GM21619 (cell line): ENCODE measurements around the gene LRCOL1.
"Not testable (repeated sequence)": the region's sequence is repeated elsewhere in the genome, so short reads cannot be mapped to it uniquely, and the experiment has no call there.

Experiments used
- ATAC-seq: cut with Tn5 transposase; IDR thresholded peaks from one replicate; pipeline ENCODE4 v1.9.1; 2021; ENCODE audit not compliant: unreplicated experiment

The LRCOL1 gene

GRCh38 chr12:132602572-132603239 lies 7.7 kb downstream of the LRCOL1 start:
- ATAC-seq = no peak

DNA sequence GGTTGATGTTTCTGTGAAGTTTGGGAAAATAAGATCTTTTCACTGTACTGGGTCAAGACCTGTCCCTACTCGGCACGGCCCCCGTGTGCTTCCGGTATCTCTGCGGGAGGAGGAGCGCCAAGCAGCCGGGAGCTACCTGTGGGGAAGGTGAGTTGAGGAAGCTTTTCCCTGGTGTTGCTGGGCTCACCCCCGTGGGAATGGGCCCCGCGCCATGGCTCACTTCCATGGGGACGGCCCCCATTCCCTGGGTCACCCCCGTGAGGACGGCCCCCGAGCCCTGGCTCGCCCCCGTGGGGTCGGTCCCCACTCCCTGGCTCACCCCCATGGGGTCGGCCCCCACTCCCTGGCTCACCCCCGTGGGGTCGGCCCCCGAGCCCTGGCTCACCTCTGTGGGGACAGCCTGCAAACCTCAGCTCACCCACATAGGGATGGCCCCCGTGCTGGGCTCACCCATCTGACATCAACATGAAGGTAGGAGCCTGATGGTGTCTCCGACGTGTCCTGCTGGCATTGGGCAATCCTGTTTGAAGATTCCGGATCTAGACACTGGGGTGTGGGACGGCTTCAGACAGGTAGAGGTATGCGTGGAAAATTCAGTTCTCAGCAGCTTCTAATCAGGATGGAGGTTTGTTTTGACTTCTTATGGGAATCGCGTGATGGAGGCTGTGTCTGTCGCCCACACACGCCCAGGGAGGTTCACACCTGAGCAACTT lies 9.1 kb downstream of the LRCOL1 start:
- ATAC-seq = no peak

- ATAC-seq = no peak
Observed at GRCh38 chr12:132600048-132601032, 10.0 kb downstream of the LRCOL1 start.

- ATAC-seq = not testable (repeated sequence)
Observed at GRCh38 chr12:132599502-132599901, 10.9 kb downstream of the LRCOL1 start.

GRCh38 chr12:132597333-132598316 lies 12.8 kb downstream of the LRCOL1 start:
- ATAC-seq = no peak

- ATAC-seq = no peak
Observed at GRCh38 chr12:132596016-132596415, 14.4 kb downstream of the LRCOL1 start.

- ATAC-seq = no peak
Observed at GRCh38 chr12:132595183-132595582, 15.2 kb downstream of the LRCOL1 start.

GRCh38 chr12:132593938-132594358 lies 16.4 kb downstream of the LRCOL1 start:
- peak; percentile 71 for ATAC-seq

- ATAC-seq = no peak
Observed at GRCh38 chr12:132593521-132593920, 16.9 kb downstream of the LRCOL1 start.

GRCh38 chr12:132593071-132593470 lies 17.3 kb downstream of the LRCOL1 start:
- ATAC-seq = no peak

- no peak for ATAC-seq
Observed at GRCh38 chr12:132592282-132592970, 18.0 kb downstream of the LRCOL1 start.

- no peak for ATAC-seq
Observed at GRCh38 chr12:132591107-132591935, 19.1 kb downstream of the LRCOL1 start.

DNA sequence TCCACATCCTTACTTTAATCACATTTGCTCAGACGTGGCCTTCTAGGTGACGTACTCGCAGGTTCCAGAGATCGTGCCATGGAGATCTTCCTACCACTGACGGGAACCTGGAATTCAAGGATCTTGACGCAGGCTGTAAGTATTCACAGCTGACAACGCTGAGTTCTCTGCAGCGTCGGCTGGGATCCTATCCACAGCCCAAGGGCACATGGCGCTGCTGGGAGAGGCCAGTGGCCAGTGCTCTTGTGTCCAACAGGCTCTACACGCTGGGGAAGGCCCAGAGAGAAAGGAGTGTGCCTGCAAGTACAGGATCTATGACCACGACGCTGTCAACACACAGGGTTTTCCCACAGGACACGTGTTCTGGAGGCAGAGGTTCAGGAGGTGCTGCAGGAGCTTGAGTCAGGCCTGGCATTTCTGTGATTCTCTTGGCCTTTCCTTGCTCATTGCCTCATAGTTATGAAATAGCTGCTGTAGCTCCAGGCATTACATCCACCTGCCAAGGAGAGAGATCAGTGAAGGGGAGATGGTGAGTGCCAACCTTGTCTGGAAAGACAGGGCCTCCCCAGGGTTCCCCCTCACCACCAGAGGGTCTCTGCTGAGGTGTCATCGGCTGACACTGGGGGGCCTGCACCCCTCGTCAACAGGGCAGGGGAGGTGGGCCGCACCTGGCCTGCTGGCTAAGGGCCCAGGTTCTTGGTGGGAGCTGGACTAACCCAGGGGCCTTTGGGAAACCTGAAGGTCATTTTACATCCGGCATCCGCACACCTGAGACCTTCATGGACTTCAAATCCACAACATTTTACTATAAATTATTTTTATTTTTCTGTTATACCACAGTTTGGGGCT lies 21.3 kb downstream of the LRCOL1 start:
- ATAC-seq = no peak

DNA sequence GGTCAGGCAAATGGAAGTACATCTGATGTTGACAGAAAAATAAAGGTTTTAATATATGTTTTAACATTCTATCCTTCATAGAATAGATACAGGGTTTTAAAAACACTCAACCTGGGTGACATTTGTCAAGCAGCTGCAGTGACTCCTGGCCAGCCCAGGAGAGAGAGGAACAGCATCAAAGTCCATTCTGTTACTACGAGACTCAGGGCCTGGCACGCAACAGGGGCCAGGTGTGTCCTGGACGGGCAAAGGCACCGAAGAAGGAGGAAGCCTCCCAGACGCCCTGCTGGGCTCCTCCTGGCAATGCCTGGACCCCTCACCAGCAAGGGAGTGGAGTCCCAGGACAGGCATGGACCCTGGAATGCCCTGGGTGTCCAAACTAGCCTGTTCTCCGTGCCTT lies 22.1 kb downstream of the LRCOL1 start:
- no peak for ATAC-seq

- ATAC-seq = no peak
Observed at GRCh38 chr12:132587781-132588180, 22.6 kb downstream of the LRCOL1 start.

DNA sequence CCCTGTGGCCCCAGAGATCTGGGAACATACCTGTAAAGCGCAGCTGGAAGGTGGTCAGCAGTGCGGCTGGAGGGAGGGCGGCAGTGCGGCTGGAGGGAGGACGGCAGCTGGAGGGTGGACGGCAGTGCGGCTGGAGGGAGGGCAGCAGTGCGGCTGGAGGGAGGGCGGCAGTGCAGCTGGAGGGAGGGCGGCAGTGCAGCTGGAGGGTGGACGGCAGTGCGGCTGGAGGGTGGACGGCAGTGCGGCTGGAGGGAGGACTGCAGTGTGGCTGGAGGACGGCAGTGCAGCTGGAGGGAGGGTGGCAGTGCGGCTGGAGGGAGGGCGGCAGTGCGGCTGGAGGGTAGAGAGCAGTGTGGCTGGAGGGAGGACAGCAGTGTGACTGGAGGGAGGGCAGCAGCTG lies 23.5 kb downstream of the LRCOL1 start:
- ATAC-seq = no peak

GRCh38 chr12:132585177-132585576 lies 25.2 kb downstream of the LRCOL1 start:
- ATAC-seq = no peak

- ATAC-seq = no peak
Observed at GRCh38 chr12:132584429-132584828, 26.0 kb downstream of the LRCOL1 start.
